K562 (cell line): Measurements from ENCODE around the gene RPH3AL. TPM values are rescaled to one million over a fixed set of nuclear protein-coding genes. Genes with fewer than 3 reads are reported as not detected.

Source experiments
- ATAC-seq: fragments of 200-7000 bp; cut with Tn5 transposase; 3 replicates; pipeline ENCODE4 v1.9.1; 2020; ENCODE audit warnings: moderate library complexity
- BruUV-seq: library from RNA; stranded (reverse); fragments of 400-500 nt; replicated peaks from 2 replicates; lab custom pipeline; 2021; lab: Mats Ljungman, UMichigan
- CTCF ChIA-PET: fragments of 300-600 bp; formaldehyde crosslinking; extraction: SDS; loops from one replicate; lab custom pipeline; 2021; ENCODE audit warnings: low intra/inter-chr PET ratio; lab: Yijun Ruan, JAX
- POLR2A ChIA-PET: fragments of 300-600, 350-650 bp; sonication (Branson Sonifier 250); formaldehyde crosslinking; extraction: SDS; loops from one replicate; lab custom pipeline; 2021; ENCODE audit warnings: antibody characterized with exemption, inconsistent platforms; lab: Yijun Ruan, JAX
- DNase-seq, 4 experiments: peaks; one replicate each; pipeline versions ENCODE4 v3.0.0 to v3.0.0-alpha.2; 2011 to 2018; ENCODE audit warnings: low spot score in 3 of 4, mixed read lengths in 3 of 4; ENCODE audit errors: extremely low read depth in 1 of 4
- FAIRE-seq: peaks from 2 replicates; lab custom pipeline; 2011; peaks lifted over from hg19 to GRCh38; lab: Jason Lieb, UNC
- H2AFZ ChIP-seq: 2 replicates; pipeline ENCODE4 v1.6.0; 2011; ENCODE audit warnings: low read depth, low read length, control low read depth, inconsistent platforms
- H3K27ac ChIP-seq: fragments of 200-600 bp; 3 replicates; pipeline ENCODE4 v1.8.0; 2011; ENCODE audit warnings: low read depth, mild to moderate bottlenecking, control low read depth, inconsistent platforms, low read length, moderate library complexity, mixed read lengths; ENCODE audit errors: extremely low read depth
- H3K27me3 ChIP-seq, 2 experiments: fragments of 300-600 bp in 1 of 2; 2 replicates in 1 of 2; 3 replicates in 1 of 2; pipeline versions ENCODE4 v1.6.0 to v1.8.0; 2011; ENCODE audit warnings: inconsistent platforms in 2 of 2, low read length in 2 of 2, mild to moderate bottlenecking in 1 of 2, mixed read lengths in 1 of 2, moderate library complexity in 1 of 2; ENCODE audit not compliant: control insufficient read depth in 2 of 2, insufficient read depth in 2 of 2
- H3K36me3 ChIP-seq: fragments of 300-600 bp; 3 replicates; pipeline ENCODE4 v1.8.0; 2011; ENCODE audit warnings: mild to moderate bottlenecking, low read length, inconsistent platforms; ENCODE audit not compliant: control insufficient read depth, insufficient read depth
- H3K4me1 ChIP-seq, 2 experiments: fragments of 200-600 bp in 1 of 2; replicated peaks in 1 of 2; 2 replicates in 1 of 2; 3 replicates in 1 of 2; pipeline versions ENCODE4 v1.5.1 to v1.8.0; 2011; ENCODE audit warnings: inconsistent platforms in 2 of 2, low read length in 2 of 2, mild to moderate bottlenecking in 1 of 2, mixed read lengths in 1 of 2, moderate library complexity in 1 of 2; ENCODE audit not compliant: control insufficient read depth in 2 of 2, insufficient read depth in 2 of 2
- H3K4me2 ChIP-seq: 2 replicates; pipeline ENCODE4 v1.6.1; 2011; ENCODE audit warnings: low read length, control low read depth, inconsistent platforms, mixed read lengths; ENCODE audit not compliant: insufficient read depth
- H3K4me3 ChIP-seq: fragments of 200-600 bp; sonication (generic), shearing (Covaris generic); 2 replicates; pipeline ENCODE4 v1.5.1; 2016; ENCODE audit warnings: control low read depth, inconsistent platforms
- H3K79me2 ChIP-seq: fragments of 200-600 bp; 3 replicates; pipeline ENCODE4 v1.8.0; 2011; ENCODE audit warnings: low read length, inconsistent platforms; ENCODE audit not compliant: control insufficient read depth, insufficient read depth
- H3K9ac ChIP-seq, 2 experiments: 2 replicates each; pipeline versions ENCODE4 v1.6.0 to v1.6.1; 2011; ENCODE audit warnings: low read depth in 2 of 2, low read length in 2 of 2, control low read depth in 1 of 2, inconsistent platforms in 1 of 2, mild to moderate bottlenecking in 1 of 2, mixed read lengths in 1 of 2; ENCODE audit not compliant: insufficient read depth in 1 of 2
- H3K9me1 ChIP-seq: one replicate; pipeline ENCODE4 v1.6.0; 2011; ENCODE audit warnings: inconsistent platforms, mild to moderate bottlenecking, low read length, moderate library complexity; ENCODE audit not compliant: control insufficient read depth, insufficient read depth
- H3K9me3 ChIP-seq: replicated peaks from 2 replicates; pipeline ENCODE4 v1.5.1; 2011; ENCODE audit warnings: low read depth, low read length, inconsistent platforms; ENCODE audit not compliant: control insufficient read depth, insufficient read depth
- H4K20me1 ChIP-seq: replicated peaks from 2 replicates; pipeline ENCODE4 v1.6.1; 2011; ENCODE audit warnings: low read length, inconsistent platforms, mixed read lengths; ENCODE audit not compliant: control insufficient read depth, insufficient read depth
- CREB1 ChIP-seq, 2 experiments: sonication (generic) in 1 of 2; formaldehyde crosslinking in 1 of 2; IDR thresholded peaks; 2 replicates each; pipeline versions ENCODE4 v1.6.1 to v1.8.0; 2012 to 2022; ENCODE audit warnings: inconsistent platforms in 1 of 2, mild to moderate bottlenecking in 1 of 2, missing genetic modification reagents in 1 of 2, moderate library complexity in 1 of 2
- E2F5 ChIP-seq: sonication (generic); formaldehyde crosslinking; IDR thresholded peaks from 2 replicates; pipeline ENCODE4 v1.8.0; 2022; ENCODE audit warnings: mild to moderate bottlenecking, missing genetic modification reagents
- KAT8 ChIP-seq: fragments of 450-650 bp; IDR thresholded peaks from 2 replicates; pipeline ENCODE4 v1.6.1; 2016; ENCODE audit warnings: low read depth, mild to moderate bottlenecking
- KDM5B ChIP-seq: fragments of 200-600 bp; sonication (generic); IDR thresholded peaks from 2 replicates; pipeline ENCODE4 v1.6.1; 2012; ENCODE audit warnings: low read depth, mild to moderate bottlenecking, moderate library complexity, low read length, control low read depth, inconsistent platforms; ENCODE audit not compliant: insufficient replicate concordance
- MCM2 ChIP-seq: fragments of 450-650 bp; IDR thresholded peaks from 2 replicates; pipeline ENCODE4 v1.6.1; 2017; ENCODE audit warnings: low read depth, mild to moderate bottlenecking
- TAF9B ChIP-seq: fragments of 450-650 bp; IDR thresholded peaks from 2 replicates; pipeline ENCODE4 v1.6.1; 2018; ENCODE audit warnings: mild to moderate bottlenecking; ENCODE audit not compliant: partially characterized antibody
- TOE1 ChIP-seq, 2 experiments: fragments of 450-650 bp in 1 of 2; sonication (generic) in 1 of 2; formaldehyde crosslinking in 1 of 2; IDR thresholded peaks; 2 replicates each; pipeline versions ENCODE4 v1.7.1 to v1.8.0; 2016 to 2022; ENCODE audit warnings: borderline replicate concordance in 2 of 2, mild to moderate bottlenecking in 2 of 2, antibody characterized with exemption in 1 of 2, inconsistent platforms in 1 of 2, low read depth in 1 of 2, missing genetic modification reagents in 1 of 2, moderate library complexity in 1 of 2
- TRIM28 ChIP-seq: fragments of 450-650 bp; IDR thresholded peaks from 2 replicates; pipeline ENCODE4 v1.6.1; 2017
- ZNF347 ChIP-seq: fragments of 450-650 bp; formaldehyde crosslinking; IDR thresholded peaks from 2 replicates; pipeline ENCODE4 v1.4.0; 2020; ENCODE audit warnings: low read depth, mild to moderate bottlenecking, moderate library complexity
- ZNF717 ChIP-seq: fragments of 250-450 bp; sonication (Bioruptor Pico); IDR thresholded peaks from 2 replicates; pipeline ENCODE4 v1.5.0; 2021
- ZNF830 ChIP-seq: fragments of 250-450 bp; sonication (Bioruptor Pico); IDR thresholded peaks from 2 replicates; pipeline ENCODE4 v1.5.0; 2021; ENCODE audit warnings: mild to moderate bottlenecking
- WGBS: fragments of 100-300 bp; shearing (Covaris generic); methylation state at CpG from one replicate; pipeline ENCODE4 v1.1.6; 2016; ENCODE audit warnings: low coverage, mixed read lengths; ENCODE audit not compliant: insufficient coverage; ENCODE audit errors: missing lambda C conversion rate; 5-methylcytosine and 5-hydroxymethylcytosine counted together
- in situ Hi-C: fragments of 300-500 bp; cut with MboI; formaldehyde crosslinking; loops from 4 replicates; pipeline ENCODE4 v1.15.0; 2018; ENCODE audit warnings: inconsistent platforms, mixed read lengths
- intact Hi-C: fragments of 100-400 bp; cut with micrococcal nuclease; formaldehyde crosslinking; loops from 2 replicates; pipeline ENCODE4 v1.14.2; 2022
- polyA plus RNA-seq, 8 experiments: library from polyadenylated mRNA; depleted of rRNA in 4 of 8; stranded (reverse) in 5 of 8; unstranded in 3 of 8; fragments of >200 nt; fragmentation: Nextera tagmentation in 2 of 8; fragmentation: Illumina TruSeq in 1 of 8; extraction: Ambion mirVana in 2 of 8; extraction: Trizol in 1 of 8; gene quantifications; 2 replicates each; pipeline versions ENCODE4 v1.2.1 to v1.2.3, GENCODE V29; 2011 to 2014; ENCODE audit warnings: inconsistent platforms in 1 of 8, missing spikeins in 1 of 8
- total RNA-seq, 7 experiments: library from RNA; depleted of rRNA in 6 of 7; stranded (reverse); fragments of >200 nt in 6 of 7; fragmentation: Illumina TruSeq in 2 of 7; extraction: Trizol in 2 of 7; gene quantifications; 2 replicates each; pipeline versions ENCODE4 v1.2.1 to v1.2.3, GENCODE V29; 2011 to 2021; ENCODE audit warnings: low replicate concordance in 1 of 7

RPH3AL gene
- total and polyA plus RNA-seq, 9 of the 15 experiments (the other 6 are each of a cell fraction or from before 2014, with no cell fraction given), result 0.18 to 1.7 (median 0.39) TPM

- TF ChIP-seq CREB1 (IDR thresholded peaks at IDR 0.05), result no peak
- no peak for TF ChIP-seq CREB1 (CRISPR knock-in tag; IDR thresholded peaks at IDR 0.05)
- TF ChIP-seq TAF9B, result no peak
- no peak for TF ChIP-seq E2F5
- TF ChIP-seq KAT8, result no peak
- no peak for TF ChIP-seq ZNF717 (CRISPR knock-in tag)
- no peak for TF ChIP-seq KDM5B
- TF ChIP-seq TRIM28, result no peak
- no peak for TF ChIP-seq ZNF830
These were observed 28.9 kb upstream of the RPH3AL start (continued) for GRCh38 chr17:381516-381915.

- 24% methylated on average over 23 of the region's 28 CpGs for WGBS
- ATAC-seq (no peak), DNase-seq (no peak), FAIRE-seq (no peak)
- Histone ChIP-seq H3K4me3 (no peak overlapping the region), H3K9me3 (no peaks in the 10 kb centered on the region), H3K27ac (no peak overlapping the region), H3K9ac (no peak overlapping the region), H3K79me2 (no peaks in the 10 kb centered on the region), H2AFZ (no peak overlapping the region), H3K27me3 (peaks cover 0 to 5% of the 10 kb centered on the region in 2 experiments; a peak in 1 of 5 replicates), H4K20me1 (no peaks in the 10 kb centered on the region), H3K36me3 (no peaks in the 10 kb centered on the region), H3K4me2 (no peak overlapping the region), H3K9me1 (no peaks in the 10 kb centered on the region), H3K4me1 (no peaks in the 10 kb centered on the region)
- intact Hi-C loops, result no loop called here
- no TSS peak for BruUV-seq
- TF ChIP-seq ZNF347 (no peak), MCM2 (no peak), TOE1 (IDR thresholded peaks at IDR 0.05; ENCODE audit: borderline replicate concordance) (no peak), TOE1 (CRISPR knock-in tag; IDR thresholded peaks at IDR 0.05; ENCODE audit: borderline replicate concordance, low read depth) (no peak)
- ChIA-PET POLR2A (no interaction called here), CTCF (no interaction called here)
- in situ Hi-C loops, result no loop called here
These were observed 27.2 kb upstream of the RPH3AL start for GRCh38 chr17:379531-380465.
